Chondrocyte (in vitro differentiated cells): ENCODE data around the gene TM7SF2. TPM values are rescaled to one million over a fixed set of nuclear protein-coding genes. Genes with fewer than 3 reads are reported as not detected.

Source experiments
- DNase-seq: peaks from one replicate; pipeline ENCODE4 v3.0.0; 2021; ENCODE audit warnings: mixed read lengths, low spot score
- H3K27ac Mint-ChIP-seq: one replicate; pipeline ENCODE4 v1.8.0; 2021; ENCODE audit warnings: mild to moderate bottlenecking, moderate library complexity, mixed read lengths; ENCODE audit not compliant: unreplicated experiment
- H3K27me3 Mint-ChIP-seq: 2 replicates; pipeline ENCODE4 v1.8.0; 2021; ENCODE audit warnings: low read depth, mixed read lengths
- H3K36me3 Mint-ChIP-seq: 2 replicates; pipeline ENCODE4 v1.8.0; 2021; ENCODE audit warnings: low read depth, mixed read lengths
- H3K4me1 Mint-ChIP-seq: 2 replicates; pipeline ENCODE4 v1.8.0; 2021; ENCODE audit warnings: low read depth, mild to moderate bottlenecking, mixed read lengths
- H3K4me3 Mint-ChIP-seq: one replicate; pipeline ENCODE4 v1.8.0; 2021; ENCODE audit warnings: mild to moderate bottlenecking, moderate library complexity, mixed read lengths; ENCODE audit not compliant: unreplicated experiment
- H3K9me3 Mint-ChIP-seq: 2 replicates; pipeline ENCODE4 v1.8.0; 2021; ENCODE audit warnings: low read depth, mixed read lengths
- total RNA-seq: library from RNA; stranded (reverse); gene quantifications from 3 replicates; pipeline ENCODE4 v1.2.1, GENCODE V29; 2021
- TF ChIP-seq, protein P1 (sequence below): fragments of 200-600 bp; sonication (generic); IDR thresholded peaks from 2 replicates; pipeline ENCODE4 v1.5.0; 2021; ENCODE audit warnings: antibody characterized with exemption, mild to moderate bottlenecking, moderate library complexity

TM7SF2 gene
- total RNA-seq, 1 donor from 2014 or later, result 10.7 TPM

DNA sequence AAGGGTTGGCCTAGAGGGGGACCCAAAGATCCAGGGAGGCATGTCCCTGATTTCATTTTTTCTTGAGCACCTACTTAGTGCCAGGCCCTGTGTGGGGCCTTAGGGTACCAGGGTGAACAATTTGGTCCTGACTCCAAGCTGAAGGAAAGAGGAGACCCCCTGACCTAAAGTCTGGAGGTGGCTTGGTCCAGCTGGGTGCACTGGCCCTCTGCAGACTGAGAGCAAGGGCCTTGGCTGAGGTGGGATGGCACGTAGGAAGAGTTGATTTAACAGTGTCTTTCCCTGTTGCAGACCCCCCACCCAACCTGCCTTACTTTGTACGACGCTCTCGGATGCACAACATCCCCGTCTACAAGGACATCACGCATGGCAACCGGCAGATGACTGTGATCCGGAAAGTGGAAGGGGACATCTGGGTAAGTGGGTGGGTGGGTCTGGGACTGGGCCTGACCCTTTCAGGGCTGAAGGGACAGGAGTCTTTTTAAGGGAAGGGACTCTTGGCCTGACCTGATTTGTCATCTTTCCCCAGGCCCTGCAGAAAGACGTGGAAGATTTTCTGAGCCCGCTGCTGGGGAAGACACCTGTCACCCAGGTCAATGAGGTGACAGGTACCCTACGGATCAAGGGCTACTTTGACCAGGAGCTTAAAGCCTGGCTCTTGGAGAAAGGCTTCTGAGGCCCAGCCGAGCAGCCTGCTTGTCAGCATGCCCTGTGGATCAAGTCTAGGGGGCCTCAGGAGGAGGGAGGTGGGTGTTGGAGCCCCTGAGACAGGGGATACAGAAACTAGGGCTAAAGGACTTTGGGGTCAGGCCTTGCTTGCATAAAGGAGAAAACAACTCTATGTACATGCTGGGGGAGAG is 13.8 kb downstream of the TM7SF2 start:
- Mint-ChIP-seq H3K4me1 (peaks cover 29% of the 10 kb centered on the region), H3K9me3 (no peaks in the 10 kb centered on the region), H3K27ac (no peak overlapping the region), H3K27me3 (no peaks in the 10 kb centered on the region), H3K4me3 (no peak overlapping the region), H3K36me3 (peaks cover 10% of the 10 kb centered on the region)
- DNase-seq, result peak; percentile 51
- TF ChIP-seq, protein P1, sequence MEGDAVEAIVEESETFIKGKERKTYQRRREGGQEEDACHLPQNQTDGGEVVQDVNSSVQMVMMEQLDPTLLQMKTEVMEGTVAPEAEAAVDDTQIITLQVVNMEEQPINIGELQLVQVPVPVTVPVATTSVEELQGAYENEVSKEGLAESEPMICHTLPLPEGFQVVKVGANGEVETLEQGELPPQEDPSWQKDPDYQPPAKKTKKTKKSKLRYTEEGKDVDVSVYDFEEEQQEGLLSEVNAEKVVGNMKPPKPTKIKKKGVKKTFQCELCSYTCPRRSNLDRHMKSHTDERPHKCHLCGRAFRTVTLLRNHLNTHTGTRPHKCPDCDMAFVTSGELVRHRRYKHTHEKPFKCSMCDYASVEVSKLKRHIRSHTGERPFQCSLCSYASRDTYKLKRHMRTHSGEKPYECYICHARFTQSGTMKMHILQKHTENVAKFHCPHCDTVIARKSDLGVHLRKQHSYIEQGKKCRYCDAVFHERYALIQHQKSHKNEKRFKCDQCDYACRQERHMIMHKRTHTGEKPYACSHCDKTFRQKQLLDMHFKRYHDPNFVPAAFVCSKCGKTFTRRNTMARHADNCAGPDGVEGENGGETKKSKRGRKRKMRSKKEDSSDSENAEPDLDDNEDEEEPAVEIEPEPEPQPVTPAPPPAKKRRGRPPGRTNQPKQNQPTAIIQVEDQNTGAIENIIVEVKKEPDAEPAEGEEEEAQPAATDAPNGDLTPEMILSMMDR, result no peak

DNA sequence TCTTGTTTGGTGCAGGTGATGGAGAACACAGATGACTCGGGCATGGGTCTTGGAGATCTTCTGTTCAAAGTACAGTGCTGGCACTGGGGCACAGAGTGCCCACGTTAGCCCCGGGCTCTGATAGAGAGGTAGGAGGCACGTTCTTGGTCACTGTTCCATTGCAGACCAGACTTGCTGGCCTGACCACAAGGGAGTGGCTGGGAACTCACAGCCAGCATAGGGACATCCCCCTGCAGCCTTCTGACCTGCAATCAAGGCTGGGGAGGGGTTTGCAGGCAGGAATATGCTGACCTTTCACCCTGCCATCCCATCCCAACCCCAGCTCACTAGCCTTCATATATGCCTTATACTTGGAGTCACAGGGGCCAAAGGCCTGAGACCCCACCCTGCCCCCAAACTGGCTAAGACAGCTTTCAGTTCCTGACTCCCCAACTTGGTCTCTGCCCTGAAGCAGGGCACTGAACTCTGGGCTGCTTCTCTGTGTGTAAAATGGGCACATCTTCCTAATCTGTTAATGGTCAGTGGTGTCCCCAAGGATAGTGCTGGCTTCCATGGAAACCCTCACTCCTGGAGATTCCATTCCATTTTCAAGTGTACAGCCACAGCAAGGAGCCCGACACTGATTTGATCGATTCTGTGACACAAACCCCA is 15.1 kb downstream of the TM7SF2 start:
- H3K4me1 Mint-ChIP-seq, result peaks cover 17% of the 10 kb centered on the region
- DNase-seq, result peak; percentile 27
- TF ChIP-seq, protein P1, result no peak
- H3K9me3 Mint-ChIP-seq, result no peaks in the 10 kb centered on the region
- no peaks in the 10 kb centered on the region for H3K27me3 Mint-ChIP-seq
- no peak overlapping the region for H3K4me3 Mint-ChIP-seq
- H3K36me3 Mint-ChIP-seq, result peaks cover 12% of the 10 kb centered on the region
- H3K27ac Mint-ChIP-seq, result peak overlapping the region; percentile 17

DNA sequence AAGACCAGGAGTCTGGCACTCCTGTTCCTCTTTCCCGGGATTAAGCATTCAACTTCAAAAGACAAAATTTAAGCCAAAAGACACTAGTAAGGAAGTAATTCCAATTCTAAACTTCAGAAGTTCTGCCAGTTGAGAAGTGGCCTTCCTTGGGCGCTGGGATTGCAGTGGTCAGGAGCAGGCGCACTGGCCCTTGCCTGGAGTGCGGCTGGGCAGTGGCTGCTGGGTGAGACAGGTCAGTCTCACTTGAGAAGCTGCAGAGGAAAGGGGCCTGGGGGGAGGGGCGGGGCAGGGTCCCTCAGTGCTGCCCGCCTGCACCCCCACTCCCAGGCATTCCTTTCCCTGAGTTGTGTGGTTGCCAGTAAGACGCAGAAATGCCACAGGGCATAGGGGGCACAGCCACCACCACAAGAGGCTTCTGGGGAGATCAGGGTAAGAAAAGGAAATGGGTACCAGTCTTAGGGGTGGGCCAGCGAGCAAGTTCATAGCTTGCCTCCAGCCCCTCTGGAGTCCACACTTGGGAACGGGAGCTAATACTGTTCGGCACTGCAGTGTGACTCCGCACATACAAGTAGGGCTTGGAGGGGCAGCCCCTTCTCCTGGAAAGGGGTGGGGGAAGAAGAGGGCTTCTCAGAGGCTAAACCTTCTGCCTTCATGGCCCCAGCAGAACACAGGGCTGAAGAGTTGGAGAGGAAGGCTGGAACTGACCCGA is 16.0 kb downstream of the TM7SF2 start:
- Mint-ChIP-seq H3K27ac (no peak overlapping the region), H3K27me3 (no peaks in the 10 kb centered on the region), H3K4me3 (no peak overlapping the region), H3K36me3 (peaks cover 10% of the 10 kb centered on the region), H3K4me1 (peaks cover 12% of the 10 kb centered on the region), H3K9me3 (no peaks in the 10 kb centered on the region)
- TF ChIP-seq, protein P1, result no peak
- peak; percentile 59 for DNase-seq

DNA sequence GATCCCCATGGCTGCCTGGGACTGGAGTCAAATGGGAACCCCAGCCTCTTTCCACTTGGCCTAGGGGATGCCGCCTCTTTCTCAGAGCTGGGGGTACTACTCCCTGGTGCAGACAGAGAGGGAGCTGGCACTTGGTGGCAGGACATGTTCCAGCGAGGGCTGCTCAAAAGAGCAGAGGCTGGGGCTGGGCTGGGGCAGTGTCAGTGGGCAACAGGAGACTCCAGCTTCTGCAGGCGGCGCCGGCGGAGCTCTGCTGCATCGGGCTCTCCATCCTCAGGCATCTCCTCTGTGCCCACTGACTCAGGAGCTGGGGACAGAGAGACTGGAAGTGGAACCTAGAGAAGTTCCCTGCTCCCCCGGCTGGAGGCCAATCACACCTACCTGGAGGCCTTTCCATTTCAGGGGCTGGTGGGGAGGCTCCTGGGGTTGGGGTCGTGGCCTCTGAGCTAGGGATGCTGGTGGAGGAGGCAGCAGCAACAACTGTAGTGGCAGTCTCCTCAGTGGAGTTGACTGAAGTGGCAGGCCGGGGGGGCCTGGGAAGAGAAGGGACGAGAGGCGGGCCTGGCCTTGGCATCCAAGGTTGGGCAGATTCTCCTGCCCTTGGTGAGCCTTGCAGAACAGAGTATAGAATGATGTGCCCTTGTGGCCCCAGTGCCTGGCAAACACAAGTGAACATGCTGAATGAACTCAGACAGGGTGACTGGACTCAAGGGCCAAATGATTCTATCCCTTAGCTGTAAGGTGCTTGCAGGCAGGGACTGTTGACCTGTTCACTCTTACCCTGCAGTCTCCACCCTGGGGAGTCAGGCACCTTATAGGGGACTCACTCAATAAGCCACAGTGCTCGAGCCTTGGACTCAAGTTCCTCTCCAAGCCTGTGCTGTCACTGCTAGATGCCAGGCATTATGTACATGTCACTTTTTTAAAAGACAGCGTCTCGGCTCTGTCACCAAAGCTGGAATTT is 16.8 kb downstream of the TM7SF2 start:
- Mint-ChIP-seq H3K4me3 (no peak overlapping the region), H3K36me3 (peaks cover 10% of the 10 kb centered on the region), H3K4me1 (peaks cover 15% of the 10 kb centered on the region), H3K27ac (peak overlapping the region; percentile 17), H3K9me3 (no peaks in the 10 kb centered on the region), H3K27me3 (no peaks in the 10 kb centered on the region)
- DNase-seq, result peak; percentile 93
- TF ChIP-seq, protein P1, result no peak
